Adipocyte (in vitro differentiated cells): ENCODE results near the gene PCSK5.

ENCODE experiments used
- DNase-seq: peaks from one replicate; pipeline ENCODE4 v3.0.0-alpha.2; 2015; ENCODE audit warnings: low read depth
- H3K27me3 ChIP-seq: replicated peaks from 2 replicates; pipeline ENCODE4 v1.7.0; 2013; ENCODE audit warnings: mild to moderate bottlenecking, low read length, moderate library complexity; ENCODE audit not compliant: control insufficient read depth, insufficient read depth
- H3K36me3 ChIP-seq: 2 replicates; pipeline ENCODE4 v1.7.0; 2013; ENCODE audit warnings: low read length, mild to moderate bottlenecking, moderate library complexity; ENCODE audit not compliant: control insufficient read depth, insufficient read depth, severe bottlenecking
- H3K4me1 ChIP-seq: 2 replicates; pipeline ENCODE4 v1.7.0; 2013; ENCODE audit warnings: mild to moderate bottlenecking, low read length, moderate library complexity; ENCODE audit not compliant: control insufficient read depth, insufficient read depth
- H3K4me3 ChIP-seq: 2 replicates; pipeline ENCODE4 v1.7.0; 2013; ENCODE audit warnings: mild to moderate bottlenecking, low read length, moderate library complexity
- H3K9ac ChIP-seq: 2 replicates; pipeline ENCODE4 v1.7.0; 2013; ENCODE audit warnings: mild to moderate bottlenecking, low read length, moderate library complexity
- H3K9me3 ChIP-seq: 2 replicates; pipeline ENCODE4 v1.7.0; 2013; ENCODE audit warnings: mild to moderate bottlenecking, low read length, moderate library complexity; ENCODE audit not compliant: control insufficient read depth

The PCSK5 gene

DNA sequence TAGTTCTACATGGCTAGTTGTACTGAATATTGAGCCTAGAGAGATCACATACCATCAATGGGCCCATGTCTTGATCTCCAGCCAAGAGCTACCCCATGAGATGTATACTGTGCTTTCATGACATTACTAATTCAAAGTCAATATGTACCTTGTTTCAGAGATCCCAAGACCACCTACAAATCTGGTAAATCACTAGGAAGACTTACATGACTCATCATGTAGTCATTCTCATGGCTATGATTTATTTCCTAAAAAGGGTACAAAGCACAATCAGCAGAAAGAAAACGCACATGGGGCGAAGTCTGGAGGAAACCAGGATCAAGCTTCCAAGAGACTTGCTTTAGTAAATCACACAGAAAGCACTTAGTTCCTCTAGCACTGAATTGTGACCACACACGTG lies 103.0 kb downstream of the PCSK5 start:
- no peak for DNase-seq
- Histone ChIP-seq H3K9ac (no peak overlapping the region), H3K4me3 (no peak overlapping the region), H3K27me3 (no peaks in the 10 kb centered on the region), H3K9me3 (no peaks in the 10 kb centered on the region), H3K36me3 (no peaks in the 10 kb centered on the region), H3K4me1 (peaks cover 15% of the 10 kb centered on the region)

DNA sequence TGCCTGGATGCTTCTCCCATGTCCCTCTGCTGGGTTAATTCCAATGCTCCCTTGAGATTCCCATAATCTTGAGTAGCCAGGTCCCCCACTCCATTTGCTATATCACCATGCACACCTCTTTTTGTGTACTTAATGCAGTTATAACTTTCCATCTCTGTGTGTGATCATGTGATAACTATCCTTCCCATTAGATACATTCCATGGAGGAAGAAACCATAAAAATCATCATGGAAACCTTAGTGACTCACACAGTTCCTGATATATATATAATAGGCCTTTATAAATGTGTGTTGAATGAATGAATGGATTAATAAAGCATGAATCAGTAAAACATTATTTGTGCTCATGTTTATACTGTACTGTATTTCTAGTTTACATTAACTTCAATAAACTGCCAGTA lies 104.6 kb downstream of the PCSK5 start:
- Histone ChIP-seq H3K9ac (no peak overlapping the region), H3K4me1 (peaks cover 15% of the 10 kb centered on the region), H3K36me3 (no peaks in the 10 kb centered on the region), H3K9me3 (no peaks in the 10 kb centered on the region), H3K4me3 (no peak overlapping the region), H3K27me3 (no peaks in the 10 kb centered on the region)
- no peak for DNase-seq

DNA sequence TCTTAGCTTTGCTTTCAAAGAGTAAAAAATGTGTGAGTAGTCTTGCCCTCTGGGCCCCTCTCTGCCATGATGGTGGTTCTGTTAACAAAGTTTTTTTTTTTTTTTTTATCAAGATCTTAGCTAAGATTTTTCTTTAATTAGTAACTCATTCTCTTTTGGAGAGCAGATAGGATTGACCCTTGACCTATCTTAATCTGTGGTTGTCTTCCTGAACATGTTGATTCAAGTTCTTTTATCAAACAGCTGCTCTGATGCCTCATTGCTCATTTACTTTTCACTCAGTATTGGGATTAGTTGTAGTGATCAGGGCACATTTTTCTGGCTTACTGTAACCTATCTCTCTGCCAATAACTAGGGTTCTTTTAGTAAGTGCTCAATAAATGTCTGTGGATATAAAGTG lies 106.3 kb downstream of the PCSK5 start:
- no peaks in the 10 kb centered on the region for H3K36me3 ChIP-seq
- H3K9me3 ChIP-seq = no peaks in the 10 kb centered on the region
- no peaks in the 10 kb centered on the region for H3K27me3 ChIP-seq
- DNase-seq = no peak
- H3K4me1 ChIP-seq = peaks cover 15% of the 10 kb centered on the region
- H3K9ac ChIP-seq = no peak overlapping the region
- no peak overlapping the region for H3K4me3 ChIP-seq

DNA sequence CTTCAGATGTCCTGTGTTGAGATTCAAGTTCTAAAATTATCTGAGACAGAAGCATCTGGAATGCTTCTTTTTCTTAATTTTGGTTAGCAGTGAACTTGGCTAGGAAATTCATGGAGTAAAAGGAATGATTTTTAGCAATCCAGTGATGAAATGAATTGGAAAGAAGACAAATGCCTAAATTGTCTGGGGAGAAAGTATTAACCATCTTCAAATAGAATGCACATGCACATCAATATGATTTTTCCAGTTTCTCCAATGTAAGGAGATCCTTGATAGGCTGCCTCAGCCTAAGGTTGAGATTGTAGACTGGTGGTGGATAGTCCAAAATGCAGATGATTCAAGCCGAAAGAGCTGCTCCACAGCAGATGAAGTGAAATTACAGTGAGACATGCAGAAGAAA lies 106.7 kb downstream of the PCSK5 start:
- DNase-seq = peak; percentile 39
- peaks cover 15% of the 10 kb centered on the region for H3K4me1 ChIP-seq
- H3K9ac ChIP-seq = no peak overlapping the region
- H3K9me3 ChIP-seq = no peaks in the 10 kb centered on the region
- no peaks in the 10 kb centered on the region for H3K27me3 ChIP-seq
- no peaks in the 10 kb centered on the region for H3K36me3 ChIP-seq
- H3K4me3 ChIP-seq = no peak overlapping the region

DNA sequence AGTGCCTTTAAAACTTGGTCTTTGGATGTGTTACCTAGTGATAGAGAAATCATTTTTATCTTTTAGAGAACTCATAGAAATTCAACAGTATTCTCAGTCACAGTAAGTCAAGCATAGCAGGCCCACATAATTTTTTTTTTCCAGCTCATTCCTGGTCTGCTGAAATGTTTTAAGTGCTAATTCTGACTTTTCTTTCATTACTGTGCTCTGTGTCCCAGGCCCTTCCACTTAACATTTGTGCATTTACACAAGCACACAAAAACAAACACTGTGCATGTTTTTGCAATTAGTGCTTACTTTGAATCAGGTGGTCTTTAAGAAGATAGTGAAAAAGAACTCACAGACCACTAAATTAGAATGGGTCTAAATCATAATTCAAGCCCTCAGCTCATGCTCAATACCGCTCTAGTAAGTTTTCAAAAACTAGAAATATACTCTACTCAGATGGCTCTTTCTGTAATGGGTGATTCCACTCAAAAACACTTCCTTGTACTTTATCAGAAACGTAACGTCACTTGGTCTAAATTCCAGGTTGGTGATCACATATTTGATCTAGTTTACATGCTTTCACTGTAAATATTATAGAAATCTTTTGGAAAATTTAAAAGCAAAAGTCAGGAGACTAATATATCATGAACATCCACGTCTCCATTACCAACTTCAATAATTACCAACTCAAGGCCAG lies 107.8 kb downstream of the PCSK5 start:
- Histone ChIP-seq H3K4me3 (no peak overlapping the region), H3K27me3 (no peaks in the 10 kb centered on the region), H3K4me1 (peaks cover 15% of the 10 kb centered on the region), H3K9ac (no peak overlapping the region), H3K36me3 (no peaks in the 10 kb centered on the region), H3K9me3 (no peaks in the 10 kb centered on the region)
- DNase-seq = no peak

DNA sequence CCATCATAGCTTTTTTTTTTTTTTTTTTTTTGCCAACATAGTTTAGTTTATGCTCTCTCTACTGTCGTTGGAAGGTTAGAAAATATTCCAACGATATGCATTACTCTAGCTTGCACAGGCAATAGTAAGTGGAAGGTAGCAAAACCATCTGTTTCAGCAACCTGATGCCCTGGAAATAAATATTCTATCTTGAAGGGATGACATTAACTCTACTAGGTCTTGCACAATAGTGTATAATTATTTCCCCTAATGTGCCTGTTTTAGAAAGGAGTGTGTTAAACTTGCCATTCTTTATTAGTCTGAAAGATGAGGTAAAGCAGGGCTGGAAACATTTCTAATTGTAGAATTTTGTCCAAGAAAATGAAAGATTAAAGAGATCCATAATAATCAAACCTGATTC lies 111.0 kb downstream of the PCSK5 start:
- Histone ChIP-seq H3K4me3 (no peak overlapping the region), H3K9me3 (no peaks in the 10 kb centered on the region), H3K36me3 (no peaks in the 10 kb centered on the region), H3K27me3 (no peaks in the 10 kb centered on the region), H3K4me1 (peaks cover 13% of the 10 kb centered on the region), H3K9ac (no peak overlapping the region)
- no peak for DNase-seq

DNA sequence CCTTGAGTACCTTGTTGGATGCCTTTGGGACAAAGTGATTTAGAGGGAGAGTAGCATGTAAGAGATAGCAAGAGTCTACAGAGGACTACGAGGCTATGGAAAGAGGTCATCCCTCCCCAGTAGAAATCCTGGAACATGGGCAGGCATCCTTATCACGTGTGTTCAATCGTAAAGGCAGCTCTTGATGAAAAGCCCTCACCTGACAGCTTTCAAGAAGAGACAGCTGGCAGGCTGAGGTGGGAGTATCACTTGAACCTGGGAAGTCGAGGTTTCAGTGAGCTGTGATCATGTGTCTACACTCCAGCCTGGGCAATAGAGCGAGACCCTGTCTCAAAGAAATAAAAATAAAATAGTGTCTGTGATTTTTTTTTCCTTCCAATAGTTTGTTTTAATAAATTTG lies 112.6 kb downstream of the PCSK5 start:
- Histone ChIP-seq H3K9ac (no peak overlapping the region), H3K36me3 (no peaks in the 10 kb centered on the region), H3K27me3 (no peaks in the 10 kb centered on the region), H3K4me3 (no peak overlapping the region), H3K4me1 (no peaks in the 10 kb centered on the region), H3K9me3 (no peaks in the 10 kb centered on the region)
- no peak for DNase-seq

DNA sequence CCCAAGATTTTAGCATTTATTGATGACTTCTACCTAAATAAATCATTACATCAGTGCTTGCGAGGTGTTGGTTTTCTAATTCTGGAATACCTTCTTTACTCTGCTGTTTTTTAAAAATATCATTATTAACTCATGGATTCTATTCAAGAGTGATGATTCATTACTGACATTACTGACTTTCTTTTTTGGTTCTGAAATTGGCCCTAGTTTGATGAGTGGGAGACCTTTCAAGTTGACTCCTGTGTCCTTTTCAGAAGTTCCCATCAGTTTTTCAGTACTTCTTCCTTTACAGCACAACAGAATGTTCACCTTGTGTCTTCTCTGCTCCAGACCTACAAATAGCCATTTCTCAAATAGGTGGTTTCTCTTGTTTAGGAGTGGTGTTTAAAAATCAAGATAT lies 114.1 kb downstream of the PCSK5 start:
- DNase-seq = no peak

DNA sequence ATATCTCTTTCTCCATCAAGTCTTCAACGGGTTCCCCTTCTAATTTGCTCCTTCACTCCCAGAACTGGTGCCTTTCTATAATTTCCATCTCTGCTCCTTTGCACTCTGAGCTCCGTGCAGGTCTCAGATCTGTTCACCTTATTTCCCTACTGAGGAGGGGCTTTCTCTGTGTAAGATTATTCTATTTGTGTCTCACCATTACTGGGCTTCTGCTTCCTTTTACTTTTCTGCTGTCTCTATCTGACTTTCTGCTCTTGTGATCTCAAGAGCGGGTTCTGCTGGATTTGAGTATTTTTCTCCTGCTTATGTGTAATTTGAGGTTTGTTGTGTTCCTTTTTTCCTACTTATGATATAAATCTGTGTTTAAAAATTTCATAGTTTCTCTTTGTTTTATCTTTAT lies 117.5 kb downstream of the PCSK5 start:
- Histone ChIP-seq H3K9me3 (no peaks in the 10 kb centered on the region), H3K4me3 (no peak overlapping the region), H3K27me3 (no peaks in the 10 kb centered on the region), H3K36me3 (no peaks in the 10 kb centered on the region), H3K4me1 (no peaks in the 10 kb centered on the region), H3K9ac (no peak overlapping the region)
- DNase-seq = no peak

More for the DNA sequence above, 114.1 kb downstream of the PCSK5 start:
- Histone ChIP-seq H3K27me3 (no peaks in the 10 kb centered on the region), H3K4me3 (no peak overlapping the region), H3K9me3 (no peaks in the 10 kb centered on the region), H3K9ac (no peak overlapping the region), H3K4me1 (no peaks in the 10 kb centered on the region), H3K36me3 (no peaks in the 10 kb centered on the region)

DNA sequence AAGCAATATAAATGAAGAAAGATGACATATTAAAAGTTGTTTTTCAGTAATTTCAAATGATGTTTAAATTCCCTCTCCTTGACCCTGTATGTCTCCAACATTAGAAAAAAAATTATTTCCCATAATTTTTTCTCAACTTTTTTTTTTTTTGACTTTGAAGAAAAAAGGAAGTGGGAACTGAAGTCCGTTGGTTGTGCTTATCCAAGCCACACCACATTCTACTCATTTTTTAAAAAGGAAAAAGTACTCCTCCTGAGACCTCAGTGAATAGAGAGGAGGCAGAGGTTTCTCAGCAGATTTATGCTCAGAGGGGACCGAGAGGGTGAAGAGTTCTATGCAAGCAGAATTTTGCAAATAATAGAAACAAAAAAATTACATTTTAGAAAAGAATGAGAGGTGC lies 123.3 kb downstream of the PCSK5 start:
- no peak for DNase-seq
- H3K36me3 ChIP-seq = no peaks in the 10 kb centered on the region
- no peaks in the 10 kb centered on the region for H3K4me1 ChIP-seq
- no peaks in the 10 kb centered on the region for H3K27me3 ChIP-seq
- H3K9ac ChIP-seq = no peak overlapping the region
- no peaks in the 10 kb centered on the region for H3K9me3 ChIP-seq
- no peak overlapping the region for H3K4me3 ChIP-seq

DNA sequence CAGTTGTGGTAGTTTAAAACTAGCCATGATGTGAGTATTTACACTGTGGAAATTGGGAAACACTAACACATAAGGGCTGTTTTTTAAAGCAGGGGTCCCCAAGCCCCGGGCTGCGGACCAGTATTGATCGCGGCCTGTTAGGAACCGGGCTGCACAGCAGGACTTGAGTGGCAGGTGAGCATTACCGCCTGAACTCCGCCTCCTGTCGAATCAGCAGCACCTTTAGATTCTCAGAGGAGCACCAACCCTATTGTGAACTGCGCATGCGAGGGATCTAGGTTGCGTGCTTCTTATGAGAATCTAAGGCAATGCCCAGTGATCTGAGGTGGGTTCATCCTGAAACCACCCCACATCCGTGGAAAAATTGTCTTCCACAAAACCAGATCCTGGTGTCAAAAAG lies 127.8 kb downstream of the PCSK5 start:
- Histone ChIP-seq H3K4me3 (no peak overlapping the region), H3K27me3 (no peaks in the 10 kb centered on the region), H3K9ac (no peak overlapping the region), H3K36me3 (no peaks in the 10 kb centered on the region), H3K9me3 (no peaks in the 10 kb centered on the region), H3K4me1 (no peaks in the 10 kb centered on the region)
- DNase-seq = no peak

DNA sequence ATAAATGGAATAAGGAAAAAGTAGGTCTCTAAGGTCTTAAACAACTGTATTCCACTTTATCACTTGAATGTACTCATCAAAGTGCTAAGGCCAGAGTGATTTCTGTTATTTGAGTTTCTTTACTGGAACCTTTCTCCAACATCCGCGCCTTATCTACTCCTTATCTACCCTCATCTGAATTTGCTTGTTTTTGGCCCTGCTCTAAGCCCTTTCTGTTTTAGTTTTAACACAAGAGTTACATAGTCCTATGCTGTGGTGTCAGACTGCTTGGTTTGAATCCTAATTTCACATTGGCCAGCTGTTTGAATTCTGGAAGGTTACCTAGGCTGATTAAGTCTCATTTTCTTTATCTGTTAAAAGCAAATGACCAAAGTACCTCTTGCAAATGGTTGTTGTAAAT lies 128.3 kb downstream of the PCSK5 start:
- H3K4me3 ChIP-seq = no peak overlapping the region

More for the DNA sequence above, 128.3 kb downstream of the PCSK5 start:
- no peaks in the 10 kb centered on the region for H3K36me3 ChIP-seq
- no peaks in the 10 kb centered on the region for H3K27me3 ChIP-seq
- no peak for DNase-seq
- H3K9ac ChIP-seq = no peak overlapping the region
- H3K9me3 ChIP-seq = no peaks in the 10 kb centered on the region
- no peaks in the 10 kb centered on the region for H3K4me1 ChIP-seq
